Aorta (tissue), 5 donors: ENCODE data around the gene WEE2. TPM values are rescaled to one million over a fixed set of nuclear protein-coding genes. Genes with fewer than 3 reads are reported as not detected.

Experiments
- ATAC-seq: fragments of 200-7000 bp; cut with Tn5 transposase; one replicate; pipeline ENCODE4 v1.9.1; 2022; ENCODE audit warnings: moderate library complexity; ENCODE audit not compliant: low FRiP score
- DNase-seq, 2 donors: peaks; one replicate each; pipeline ENCODE4 v3.0.0-alpha.2; 2020
- H3K27ac ChIP-seq, 2 donors: one replicate each; pipeline ENCODE4 v1.5.1; 2013; ENCODE audit warnings: low read length in 2 of 2, mild to moderate bottlenecking in 2 of 2, moderate library complexity in 2 of 2, control low read depth in 1 of 2, inconsistent platforms in 1 of 2, low read depth in 1 of 2
- H3K27me3 ChIP-seq, 2 donors: one replicate each; pipeline ENCODE4 v1.6.1; 2013; ENCODE audit warnings: control low read depth in 1 of 2, low read length in 1 of 2, mild to moderate bottlenecking in 1 of 2, moderate library complexity in 1 of 2; ENCODE audit not compliant: insufficient read depth in 2 of 2, control insufficient read depth in 1 of 2
- H3K36me3 ChIP-seq, 2 donors: one replicate each; pipeline ENCODE4 v1.6.1; 2013; ENCODE audit warnings: control low read depth in 1 of 2, low read length in 1 of 2, mild to moderate bottlenecking in 1 of 2; ENCODE audit not compliant: insufficient read depth in 2 of 2, control insufficient read depth in 1 of 2
- H3K4me1 ChIP-seq, 2 donors: one replicate each; pipeline ENCODE4 v1.6.1; 2013; ENCODE audit warnings: low read length in 2 of 2, control low read depth in 1 of 2, mild to moderate bottlenecking in 1 of 2, moderate library complexity in 1 of 2; ENCODE audit not compliant: insufficient read depth in 2 of 2, control insufficient read depth in 1 of 2
- H3K4me3 ChIP-seq, 2 donors: one replicate each; pipeline ENCODE4 v1.5.1; 2013; ENCODE audit warnings: low read length in 2 of 2, control low read depth in 1 of 2, mild to moderate bottlenecking in 1 of 2
- H3K9me3 ChIP-seq: one replicate; pipeline ENCODE4 v1.6.1; 2013; ENCODE audit warnings: mild to moderate bottlenecking, low read length; ENCODE audit not compliant: control insufficient read depth
- WGBS, 2 donors: extraction: QIAGEN DNeasy Blood & Tissue Kit; methylation state at CpG; one replicate each; pipeline ENCODE4 v1.1.7; 2013; 5-methylcytosine and 5-hydroxymethylcytosine counted together
- intact Hi-C, 2 donors: fragments of 100-400 bp; cut with DNase I; formaldehyde crosslinking; loops; one replicate each; pipeline versions ENCODE4 v1.14.2 to v1.15.0; 2022
- long read RNA-seq, 2 donors: library from polyadenylated mRNA; unstranded; transcript quantifications; one replicate each; pipeline ENCODE4 v2.0.0, GENCODE V29; 2020 to 2021
- polyA plus RNA-seq, 2 donors: library from polyadenylated mRNA; stranded (reverse); fragments of 200-250 nt; gene quantifications; one replicate each; pipeline ENCODE4 v1.2.3, GENCODE V29; 2013
- total RNA-seq, 2 donors: library from RNA; stranded (reverse); fragmentation: NEBNext Ultra II Directional; extraction: Animal tissue kit (Norgen Biotek cat#: 25700); gene quantifications; one replicate each; pipeline ENCODE4 v1.2.1, GENCODE V29; 2021
- donor health status: healthy with polysubstance abuse.
- donor health status: Bipolar disorder and iron deficiency.
- donor health status: DM: no; HTN: no; CAD: no.
- donor health status: DM: no; HTN: no; CAD: no.
- donor health status: DM: yes; HTN: yes; CAD: no.

WEE2 gene
- total RNA-seq: under 1 TPM in 1 of 2 donors, not detected in 1; 0.12 TPM
- polyA plus RNA-seq: not detected
- long read RNA-seq, donor 1: 0 reads
- long read RNA-seq, donor 2: 0 reads

DNA sequence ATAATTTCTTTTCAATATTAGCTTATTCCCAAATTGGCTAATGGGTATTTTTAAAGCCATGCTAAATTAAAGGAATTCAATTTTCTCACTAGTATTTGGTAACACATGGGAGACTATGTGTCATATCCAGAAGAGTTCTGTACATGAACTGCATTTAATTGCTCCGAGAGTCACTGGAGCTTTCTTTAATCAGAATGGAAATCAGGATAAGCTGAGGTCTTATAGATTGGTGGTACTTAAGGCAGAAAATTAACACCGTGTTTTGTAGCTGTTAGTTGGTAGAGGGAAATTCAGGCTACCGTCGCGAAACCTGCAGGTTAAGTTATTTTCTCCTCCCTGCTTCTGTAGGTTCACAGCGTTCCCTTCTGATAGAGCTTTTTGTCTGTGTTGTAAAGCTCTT lies at the start of gene WEE2:
TSS of gene WEE2 (plus strand) at position 3 of the 400 bp plus-strand sequence. CDS start 406 bp downstream, outside the sequence.
- ATAC-seq (no peak), DNase-seq (no peak)
- WGBS, 2 donors: 92 to 94% methylated on average over 6 of the region's 6 CpGs
- Histone ChIP-seq H3K36me3 (peaks cover 0 to 3% of the 10 kb centered on the region in 2 donors), H3K27me3 (no peaks in the 10 kb centered on the region), H3K4me3 (no peak within 1 kb of the TSS), H3K4me1 (peaks cover 0 to 6% of the 10 kb centered on the region in 2 donors), H3K27ac (no peak within 1 kb of the TSS), H3K9me3 (no peaks in the 10 kb centered on the region)
- intact Hi-C loops: no loop called here

GRCh38 chr7:141659501-141659900 lies 48.7 kb upstream of the WEE2 start:
- H3K27me3 ChIP-seq: no peaks in the 10 kb centered on the region
- ATAC-seq (no peak), DNase-seq (no peak)
- H3K9me3 ChIP-seq: no peaks in the 10 kb centered on the region
- 82 to 85% methylated on average over 6 of the region's 6 CpGs for WGBS, 2 donors
- no peak overlapping the region for H3K4me3 ChIP-seq
- no peak overlapping the region for H3K27ac ChIP-seq
- intact Hi-C loops: loop anchor here in 1 of 2 donors (5.0 kb wide), 1 partner anchor 43 kb away; the partner anchor contains the start of gene DENND11
- no peaks in the 10 kb centered on the region for H3K4me1 ChIP-seq
- peaks cover 10 to 12% of the 10 kb centered on the region in 2 donors for H3K36me3 ChIP-seq

DNA sequence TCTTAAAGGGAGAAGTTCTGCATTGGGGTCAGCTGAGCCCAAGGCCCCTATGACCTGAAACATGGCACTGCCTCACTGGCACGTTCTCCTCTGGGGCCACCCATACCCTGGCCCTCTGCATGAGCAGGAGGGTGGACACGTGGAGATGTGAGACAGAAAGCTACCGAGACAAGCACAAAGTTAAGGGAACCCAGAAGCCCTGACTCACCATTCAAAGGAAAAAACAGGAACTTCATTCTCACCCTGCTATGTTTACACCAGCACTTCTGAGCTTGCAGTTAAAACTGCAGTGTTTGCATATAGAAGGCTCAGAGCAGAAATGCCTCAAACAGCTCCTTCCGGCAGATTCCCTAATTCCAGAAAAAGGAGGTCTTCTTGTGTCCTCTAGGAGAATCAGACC lies 47.9 kb upstream of the WEE2 start:
- WGBS, 2 donors: 74 to 76% methylated on average over 4 of the region's 4 CpGs
- peaks cover 12 to 18% of the 10 kb centered on the region in 2 donors for H3K36me3 ChIP-seq
- DNase-seq: peak in 1 of 2 donors; percentile 71
- H3K4me1 ChIP-seq: no peaks in the 10 kb centered on the region
- intact Hi-C loops: no loop called here
- H3K27me3 ChIP-seq: no peaks in the 10 kb centered on the region
- H3K9me3 ChIP-seq: no peaks in the 10 kb centered on the region
- peak; percentile 45 for ATAC-seq
- H3K4me3 ChIP-seq: no peak overlapping the region
- no peak overlapping the region for H3K27ac ChIP-seq

- no peaks in the 10 kb centered on the region for H3K27me3 ChIP-seq
- H3K36me3 ChIP-seq: peaks cover 12 to 18% of the 10 kb centered on the region in 2 donors
- H3K9me3 ChIP-seq: no peaks in the 10 kb centered on the region
- no peak overlapping the region for H3K4me3 ChIP-seq
- H3K27ac ChIP-seq: no peak overlapping the region
- no peaks in the 10 kb centered on the region for H3K4me1 ChIP-seq
- intact Hi-C loops: no loop called here
- 48 to 50% methylated on average over 6 of the region's 6 CpGs for WGBS, 2 donors
- no peak for ATAC-seq
- DNase-seq: no peak
These were observed 44.9 kb upstream of the WEE2 start for GRCh38 chr7:141663081-141663849.

- intact Hi-C loops: no loop called here
- Histone ChIP-seq H3K36me3 (peaks cover 12 to 16% of the 10 kb centered on the region in 2 donors), H3K4me3 (no peak overlapping the region), H3K4me1 (no peaks in the 10 kb centered on the region), H3K27me3 (no peaks in the 10 kb centered on the region), H3K27ac (no peak overlapping the region), H3K9me3 (no peaks in the 10 kb centered on the region)
- DNase-seq (no peak), ATAC-seq (no peak)
- WGBS, 2 donors: 91 to 92% methylated on average over 6 of the region's 6 CpGs
These were observed 43.7 kb upstream of the WEE2 start for GRCh38 chr7:141664450-141664849.

- WGBS, 2 donors: 90 to 92% methylated on average over 18 of the region's 18 CpGs
- intact Hi-C loops: no loop called here
- H3K4me3 ChIP-seq: no peak overlapping the region
These were observed 42.7 kb upstream of the WEE2 start for GRCh38 chr7:141665208-141666035.

GRCh38 chr7:141666071-141666470 lies 42.1 kb upstream of the WEE2 start:
- no peak overlapping the region for H3K27ac ChIP-seq
- peaks cover 10 to 12% of the 10 kb centered on the region in 2 donors for H3K36me3 ChIP-seq
- H3K4me3 ChIP-seq: no peak overlapping the region
- 87 to 90% methylated on average over 4 of the region's 4 CpGs for WGBS, 2 donors
- no peaks in the 10 kb centered on the region for H3K27me3 ChIP-seq
- no peaks in the 10 kb centered on the region for H3K4me1 ChIP-seq
- intact Hi-C loops: no loop called here
- no peak for ATAC-seq
- no peaks in the 10 kb centered on the region for H3K9me3 ChIP-seq
- DNase-seq: no peak

More at GRCh38 chr7:141665208-141666035, 42.7 kb upstream of the WEE2 start:
- peaks cover 10 to 12% of the 10 kb centered on the region in 2 donors for H3K36me3 ChIP-seq
- DNase-seq (no peak), ATAC-seq (no peak)
- no peaks in the 10 kb centered on the region for H3K27me3 ChIP-seq
- no peak overlapping the region for H3K27ac ChIP-seq
- H3K9me3 ChIP-seq: no peaks in the 10 kb centered on the region
- H3K4me1 ChIP-seq: no peaks in the 10 kb centered on the region

- H3K27me3 ChIP-seq: no peaks in the 10 kb centered on the region
- intact Hi-C loops: no loop called here
- no peak overlapping the region for H3K4me3 ChIP-seq
- H3K36me3 ChIP-seq: peaks cover 2 to 9% of the 10 kb centered on the region in 2 donors
- ATAC-seq: no peak
- no peaks in the 10 kb centered on the region for H3K9me3 ChIP-seq
- peaks cover 0 to 2% of the 10 kb centered on the region in 2 donors for H3K4me1 ChIP-seq
- WGBS, 2 donors: 79 to 92% methylated on average over 2 of the region's 2 CpGs
- no peak for DNase-seq
- H3K27ac ChIP-seq: no peak overlapping the region
These were observed 39.3 kb upstream of the WEE2 start for GRCh38 chr7:141668853-141669252.
